ENCODE measurements around the gene LIPA.
"Not testable (repeated sequence)": the region's sequence is repeated elsewhere in the genome, so short reads cannot be mapped to it uniquely, and the experiment has no call there.

LIPA gene

GRCh38 chr10:89207181-89207800 is 44.3 kb downstream of the LIPA start, which contains the start of gene CH25H:
Gene CH25H (minus strand): TSS chr10:89207317. CDS start chr10:89207292, 25 bp downstream.
- DNase-seq: peak; percentile 43 to 72 (median 63)

- DNase-seq: peak in 2 of 3 experiments; percentile 63 to 68
These were observed 45.0 kb downstream of the LIPA start for GRCh38 chr10:89206402-89207180.

- DNase-seq: peak in 2 of 3 experiments; percentile 12 to 38
These were observed 46.9 kb downstream of the LIPA start for GRCh38 chr10:89204621-89205185.

GRCh38 chr10:89203237-89203636 is 48.3 kb downstream of the LIPA start:
- DNase-seq: no peak

- no peak for DNase-seq
These were observed 49.5 kb downstream of the LIPA start for GRCh38 chr10:89202033-89202425.

- no peak for DNase-seq
These were observed 50.1 kb downstream of the LIPA start for GRCh38 chr10:89201345-89202032.

- DNase-seq: no peak
These were observed 54.1 kb downstream of the LIPA start for GRCh38 chr10:89197473-89197872.

- not testable (repeated sequence) for DNase-seq
These were observed 60.3 kb downstream of the LIPA start for GRCh38 chr10:89191301-89191700.

GRCh38 chr10:89189211-89189734 is 62.3 kb downstream of the LIPA start:
- DNase-seq: no peak

- peak in 1 of 3 experiments; percentile 34 for DNase-seq
These were observed 65.9 kb downstream of the LIPA start for GRCh38 chr10:89185658-89186057.

GRCh38 chr10:89184638-89185037 is 66.9 kb downstream of the LIPA start:
- DNase-seq: no peak

GRCh38 chr10:89183571-89183970 is 68.0 kb downstream of the LIPA start:
- no peak for DNase-seq

- no peak for DNase-seq
These were observed 68.7 kb downstream of the LIPA start for GRCh38 chr10:89182894-89183293.

- no peak for DNase-seq
These were observed 75.8 kb downstream of the LIPA start for GRCh38 chr10:89175816-89176215.

- DNase-seq: no peak
These were observed 78.5 kb downstream of the LIPA start for GRCh38 chr10:89173075-89173474.

GRCh38 chr10:89171996-89172395 is 79.6 kb downstream of the LIPA start:
- no peak for DNase-seq

- DNase-seq: no peak
These were observed 80.2 kb downstream of the LIPA start for GRCh38 chr10:89171263-89171872.

GRCh38 chr10:89168354-89168900 is 83.1 kb downstream of the LIPA start:
- not testable (repeated sequence) for DNase-seq

GRCh38 chr10:89167915-89168314 is 83.7 kb downstream of the LIPA start:
- no peak for DNase-seq

- DNase-seq: no peak
These were observed 85.7 kb downstream of the LIPA start for GRCh38 chr10:89165923-89166322.

- DNase-seq: no peak
These were observed 86.7 kb downstream of the LIPA start for GRCh38 chr10:89164920-89165319.

- no peak for DNase-seq
These were observed 87.5 kb downstream of the LIPA start for GRCh38 chr10:89164080-89164479.
